Colon (tissue), 2 donors: ENCODE results near the gene UNC5B.
"Not testable (repeated sequence)": the region's sequence is repeated elsewhere in the genome, so short reads cannot be mapped to it uniquely, and the experiment has no call there.

Experiments used
- FAIRE-seq: peaks from 2 replicates; lab custom pipeline; 2012; peaks lifted over from hg19 to GRCh38; lab: Jason Lieb, UNC
- donor health status: control.
- donor health status: control.

The UNC5B gene

GRCh38 chr10:71209731-71210541 lies 2.4 kb upstream of the UNC5B start:
- no peak for FAIRE-seq

GRCh38 chr10:71210542-71210871 lies 1.9 kb upstream of the UNC5B start:
- FAIRE-seq, result no peak

- FAIRE-seq, result no peak
These were observed 1.3 kb upstream of the UNC5B start for GRCh38 chr10:71211053-71211452.

- no peak for FAIRE-seq
These were observed 524 bp upstream of the UNC5B start for GRCh38 chr10:71211775-71212317.

GRCh38 chr10:71213127-71213621 lies 804 bp downstream of the UNC5B start:
- FAIRE-seq, result no peak

- no peak for FAIRE-seq
These were observed 1.5 kb downstream of the UNC5B start for GRCh38 chr10:71213761-71214440.

GRCh38 chr10:71214641-71215559 lies 2.5 kb downstream of the UNC5B start:
- FAIRE-seq, result no peak

- FAIRE-seq, result no peak
These were observed 4.0 kb downstream of the UNC5B start for GRCh38 chr10:71216363-71216695.

GRCh38 chr10:71216751-71217265 lies 4.4 kb downstream of the UNC5B start:
- FAIRE-seq, result no peak

- no peak for FAIRE-seq
These were observed 5.1 kb downstream of the UNC5B start for GRCh38 chr10:71217266-71218045.

GRCh38 chr10:71218046-71218650 lies 5.8 kb downstream of the UNC5B start:
- FAIRE-seq, result no peak

GRCh38 chr10:71218651-71219050 lies 6.3 kb downstream of the UNC5B start:
- FAIRE-seq, result no peak

GRCh38 chr10:71219236-71219917 lies 7.0 kb downstream of the UNC5B start:
- FAIRE-seq, result not testable (repeated sequence)

GRCh38 chr10:71219918-71220688 lies 7.7 kb downstream of the UNC5B start:
- no peak for FAIRE-seq

GRCh38 chr10:71220689-71221540 lies 8.5 kb downstream of the UNC5B start:
- no peak for FAIRE-seq

GRCh38 chr10:71221586-71222202 lies 9.3 kb downstream of the UNC5B start:
- FAIRE-seq, result no peak

GRCh38 chr10:71222601-71223346 lies 10.4 kb downstream of the UNC5B start:
- FAIRE-seq, result no peak
